Smooth muscle cell (in vitro differentiated cells): Measurements from ENCODE around the gene HOXB2. TPM values are rescaled to one million over a fixed set of nuclear protein-coding genes. Genes with fewer than 3 reads are reported as not detected.

ENCODE experiments used
- DNase-seq: peaks from one replicate; lab custom pipeline; 2025; ENCODE audit not compliant: unreplicated experiment; lab: John Stamatoyannopoulos, UW
- H2AFZ ChIP-seq: fragments of 200-600 bp; sonication (generic); 2 replicates; pipeline ENCODE4 v1.6.0; 2016; ENCODE audit warnings: antibody characterized with exemption, low read depth, mild to moderate bottlenecking
- H3F3A ChIP-seq: fragments of 200-600 bp; sonication (generic); 2 replicates; pipeline ENCODE4 v1.6.0; 2017; ENCODE audit warnings: antibody characterized with exemption, low read depth
- H3K27ac ChIP-seq: fragments of 200-600 bp; sonication (generic); 2 replicates; pipeline ENCODE4 v1.5.1; 2016; ENCODE audit warnings: low read depth, mild to moderate bottlenecking
- H3K27me3 ChIP-seq: fragments of 200-600 bp; sonication (generic); 2 replicates; pipeline ENCODE4 v1.6.1; 2016; ENCODE audit warnings: low read depth, mild to moderate bottlenecking
- H3K36me3 ChIP-seq: fragments of 200-600 bp; sonication (generic); 2 replicates; pipeline ENCODE4 v1.5.1; 2016; ENCODE audit warnings: low read depth
- H3K4me1 ChIP-seq: fragments of 200-600 bp; sonication (generic); 2 replicates; pipeline ENCODE4 v1.5.1; 2016; ENCODE audit warnings: low read depth
- H3K4me2 ChIP-seq: fragments of 200-600 bp; sonication (generic); 2 replicates; pipeline ENCODE4 v1.6.0; 2016; ENCODE audit warnings: mild to moderate bottlenecking
- H3K4me3 ChIP-seq: fragments of 200-600 bp; sonication (generic); 2 replicates; pipeline ENCODE4 v1.5.1; 2016; ENCODE audit warnings: mild to moderate bottlenecking
- H3K79me2 ChIP-seq: fragments of 200-600 bp; sonication (generic); 2 replicates; pipeline ENCODE4 v1.6.0; 2016; ENCODE audit warnings: low read depth, mild to moderate bottlenecking
- H3K9ac ChIP-seq: fragments of 200-600 bp; sonication (generic); 2 replicates; pipeline ENCODE4 v1.6.0; 2016; ENCODE audit warnings: low read depth
- H3K9me3 ChIP-seq: fragments of 200-600 bp; sonication (generic); replicated peaks from 2 replicates; pipeline ENCODE4 v1.5.1; 2016; ENCODE audit warnings: low read depth
- H4K20me1 ChIP-seq: fragments of 200-600 bp; sonication (generic); 2 replicates; pipeline ENCODE4 v1.6.0; 2016; ENCODE audit warnings: low read depth
- WGBS: methylation state at CpG from one replicate; pipeline ENCODE4 v1.1.7; 2016; ENCODE audit warnings: low lambda C conversion rate; 5-methylcytosine and 5-hydroxymethylcytosine counted together
- polyA plus RNA-seq: library from polyadenylated mRNA; unstranded; fragments of >200 nt; fragmentation: Nextera tagmentation; extraction: Ambion mirVana; gene quantifications from 2 replicates; pipeline ENCODE4 v1.2.1, GENCODE V29; 2016
- total RNA-seq: library from RNA; depleted of rRNA; stranded (reverse); fragments of >200 nt; gene quantifications from 2 replicates; pipeline ENCODE4 v1.2.3, GENCODE V29; 2014
- TF ChIP-seq, protein P1 (sequence below): fragments of 200-600 bp; sonication (generic); IDR thresholded peaks from 2 replicates; pipeline ENCODE4 v1.5.1; 2017; ENCODE audit warnings: borderline replicate concordance, mild to moderate bottlenecking, antibody characterized with exemption; ENCODE audit not compliant: insufficient read depth, poor library complexity, severe bottlenecking

The HOXB2 gene
- total and polyA plus RNA-seq, 2 experiments from 2014 or later, result 26.5 to 40.4 TPM

DNA sequence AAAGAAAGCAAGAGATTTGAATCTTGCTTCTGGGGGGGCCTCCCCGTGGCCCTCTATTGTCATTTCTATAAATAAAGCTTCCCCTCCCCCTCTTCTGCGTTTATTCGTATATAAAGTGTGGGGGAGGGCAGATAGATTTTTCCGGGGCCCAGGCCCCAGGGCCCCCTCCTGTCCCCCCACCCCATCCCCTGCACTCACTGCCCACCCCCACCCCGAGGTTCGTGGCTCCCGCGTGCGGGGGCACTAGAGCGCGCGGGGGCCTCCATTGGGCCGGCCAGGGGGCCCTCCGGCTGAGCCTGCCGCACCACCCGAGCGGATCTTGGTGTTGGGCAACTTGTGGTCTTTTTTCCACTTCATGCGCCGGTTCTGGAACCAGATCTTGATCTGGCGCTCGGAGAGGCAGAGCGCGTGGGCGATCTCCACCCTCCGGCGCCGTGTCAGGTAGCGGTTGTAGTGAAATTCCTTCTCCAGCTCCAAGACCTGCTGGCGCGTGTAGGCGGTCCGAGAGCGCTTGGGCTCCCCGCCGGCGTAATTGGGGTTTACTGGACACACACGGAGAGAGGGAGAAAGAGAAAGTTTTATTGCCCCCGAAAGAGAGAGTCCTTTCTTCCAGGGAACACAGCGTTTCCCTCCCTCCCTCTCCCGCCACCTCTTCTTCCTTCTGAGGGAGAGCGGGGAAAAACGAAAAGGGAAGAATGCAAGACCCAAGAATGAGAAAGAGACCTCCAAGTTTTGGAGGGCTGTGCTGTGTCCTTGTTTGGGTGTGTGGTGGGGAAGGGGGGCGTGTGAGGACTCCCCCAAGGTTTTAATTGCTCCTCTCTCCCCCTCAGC, 31.8 kb upstream of the HOXB2 start:
- no peaks in the 10 kb centered on the region for H3K36me3 ChIP-seq
- no peaks in the 10 kb centered on the region for H3K9me3 ChIP-seq
- H3K4me3 ChIP-seq, result peak overlapping the region; percentile 53
- H3K27me3 ChIP-seq, result peaks cover 88% of the 10 kb centered on the region
- H3K4me2 ChIP-seq, result peak overlapping the region; percentile 90
- H3K9ac ChIP-seq, result no peak overlapping the region
- peaks cover 7% of the 10 kb centered on the region for H3K4me1 ChIP-seq
- no peak overlapping the region for H3K27ac ChIP-seq
- H4K20me1 ChIP-seq, result peaks cover 97% of the 10 kb centered on the region
- no peaks in the 10 kb centered on the region for H3F3A ChIP-seq
- no peak for DNase-seq
- 13% methylated on average over 41 of the region's 43 CpGs for WGBS
- no peak overlapping the region for H2AFZ ChIP-seq
- TF ChIP-seq, protein P1, sequence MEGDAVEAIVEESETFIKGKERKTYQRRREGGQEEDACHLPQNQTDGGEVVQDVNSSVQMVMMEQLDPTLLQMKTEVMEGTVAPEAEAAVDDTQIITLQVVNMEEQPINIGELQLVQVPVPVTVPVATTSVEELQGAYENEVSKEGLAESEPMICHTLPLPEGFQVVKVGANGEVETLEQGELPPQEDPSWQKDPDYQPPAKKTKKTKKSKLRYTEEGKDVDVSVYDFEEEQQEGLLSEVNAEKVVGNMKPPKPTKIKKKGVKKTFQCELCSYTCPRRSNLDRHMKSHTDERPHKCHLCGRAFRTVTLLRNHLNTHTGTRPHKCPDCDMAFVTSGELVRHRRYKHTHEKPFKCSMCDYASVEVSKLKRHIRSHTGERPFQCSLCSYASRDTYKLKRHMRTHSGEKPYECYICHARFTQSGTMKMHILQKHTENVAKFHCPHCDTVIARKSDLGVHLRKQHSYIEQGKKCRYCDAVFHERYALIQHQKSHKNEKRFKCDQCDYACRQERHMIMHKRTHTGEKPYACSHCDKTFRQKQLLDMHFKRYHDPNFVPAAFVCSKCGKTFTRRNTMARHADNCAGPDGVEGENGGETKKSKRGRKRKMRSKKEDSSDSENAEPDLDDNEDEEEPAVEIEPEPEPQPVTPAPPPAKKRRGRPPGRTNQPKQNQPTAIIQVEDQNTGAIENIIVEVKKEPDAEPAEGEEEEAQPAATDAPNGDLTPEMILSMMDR, result no peak
- H3K79me2 ChIP-seq, result peaks cover 47% of the 10 kb centered on the region

DNA sequence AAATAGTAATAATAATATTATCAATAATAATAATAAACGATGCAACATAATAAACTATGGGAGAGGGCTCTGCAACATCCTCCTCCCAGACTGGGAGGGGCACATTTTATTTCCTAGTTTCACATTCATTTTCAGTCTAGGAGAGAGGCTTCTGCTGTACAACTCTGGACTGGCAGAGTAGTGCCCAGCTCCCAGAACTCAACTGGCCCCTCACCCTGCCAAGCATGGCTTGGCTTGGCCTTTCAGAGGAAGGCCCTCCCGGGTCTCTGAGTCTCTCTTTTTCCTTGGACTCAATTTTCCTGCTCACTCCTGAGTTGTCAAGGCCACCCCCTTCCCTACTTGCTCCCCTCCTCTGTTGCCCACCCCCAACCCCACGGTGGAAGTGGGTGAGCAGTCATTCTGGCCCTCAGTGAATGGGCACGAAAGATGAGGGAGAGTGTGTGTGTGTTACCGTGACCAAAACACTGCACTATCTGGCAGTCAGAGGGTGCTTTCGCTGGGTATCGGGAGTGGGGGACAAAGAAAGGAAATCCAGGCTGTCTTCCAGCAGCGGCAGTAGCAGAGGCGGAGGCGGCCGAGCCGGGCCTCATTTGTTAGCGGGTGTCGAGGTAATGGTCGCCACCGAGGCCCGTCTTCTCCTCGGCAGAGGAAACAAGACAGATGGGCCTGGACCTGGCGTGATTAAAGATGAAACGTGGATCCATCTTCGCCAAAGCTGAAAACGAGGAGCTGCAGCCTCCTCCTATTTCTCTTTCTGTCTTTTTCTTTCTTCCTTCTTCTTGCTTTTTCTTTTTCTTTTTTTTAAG, 31.0 kb upstream of the HOXB2 start:
- peaks cover 7% of the 10 kb centered on the region for H3K4me1 ChIP-seq
- H3K4me2 ChIP-seq, result peak overlapping the region; percentile 90
- no peaks in the 10 kb centered on the region for H3K36me3 ChIP-seq
- H3K79me2 ChIP-seq, result peaks cover 40% of the 10 kb centered on the region
- H2AFZ ChIP-seq, result no peak overlapping the region
- no peaks in the 10 kb centered on the region for H3K9me3 ChIP-seq
- no peak overlapping the region for H3K9ac ChIP-seq
- H4K20me1 ChIP-seq, result peaks cover 97% of the 10 kb centered on the region
- TF ChIP-seq, protein P1, result no peak
- H3K4me3 ChIP-seq, result no peak overlapping the region
- H3F3A ChIP-seq, result no peaks in the 10 kb centered on the region
- no peak for DNase-seq
- 61% methylated on average over 22 of the region's 22 CpGs for WGBS
- peaks cover 88% of the 10 kb centered on the region for H3K27me3 ChIP-seq
- no peak overlapping the region for H3K27ac ChIP-seq

DNA sequence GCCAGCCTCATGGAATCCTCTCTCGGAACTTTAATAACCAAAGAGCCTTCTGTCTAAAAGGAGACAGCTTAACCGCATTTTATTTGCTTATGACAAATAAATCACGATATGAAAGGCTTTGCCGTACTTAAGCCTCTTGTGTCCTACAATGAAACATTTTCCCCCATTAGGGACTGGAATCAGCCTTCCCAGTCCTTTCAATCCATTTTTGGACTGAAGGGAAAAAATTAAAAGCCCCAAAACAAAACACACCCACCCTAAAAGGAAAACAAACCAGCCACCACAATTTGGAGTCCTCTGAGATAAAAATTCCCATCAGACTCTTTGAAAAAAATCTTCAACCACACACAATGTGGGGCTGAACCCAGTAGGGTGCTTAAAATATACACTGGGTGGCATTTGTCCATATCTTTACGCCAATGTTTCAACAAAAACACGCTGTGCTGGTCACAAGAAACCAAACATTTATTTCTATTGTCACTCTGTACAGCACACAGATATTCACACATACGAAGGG, 30.2 kb upstream of the HOXB2 start:
- Histone ChIP-seq H3K9me3 (no peaks in the 10 kb centered on the region), H3K27ac (peak overlapping the region; percentile 1), H3K36me3 (no peaks in the 10 kb centered on the region), H3K27me3 (peaks cover 88% of the 10 kb centered on the region), H3K4me3 (no peak overlapping the region), H3K79me2 (peaks cover 46% of the 10 kb centered on the region), H2AFZ (no peak overlapping the region), H3K4me1 (peaks cover 11% of the 10 kb centered on the region), H3K4me2 (peak overlapping the region; percentile 36), H3F3A (no peaks in the 10 kb centered on the region), H4K20me1 (peaks cover 97% of the 10 kb centered on the region), H3K9ac (no peak overlapping the region)
- DNase-seq, result no peak
- TF ChIP-seq, protein P1, result no peak
- WGBS, result 61% methylated on average over 7 of the region's 7 CpGs
